Activated naive CD8-positive, alpha-beta T cell (primary cell): ENCODE measurements around the gene KIAA1671.
"Not testable (repeated sequence)": the region's sequence is repeated elsewhere in the genome, so short reads cannot be mapped to it uniquely, and the experiment has no call there.

Experiments used
- H3K27ac Mint-ChIP-seq: one replicate; pipeline ENCODE4 v1.8.0; 2021; ENCODE audit warnings: mixed read lengths
- H3K27me3 Mint-ChIP-seq: one replicate; pipeline ENCODE4 v1.8.0; 2021; ENCODE audit warnings: mixed read lengths
- H3K36me3 Mint-ChIP-seq: one replicate; pipeline ENCODE4 v1.8.0; 2021; ENCODE audit warnings: mixed read lengths
- H3K4me1 Mint-ChIP-seq: one replicate; pipeline ENCODE4 v1.8.0; 2021; ENCODE audit warnings: low read depth, mixed read lengths
- H3K4me3 Mint-ChIP-seq: one replicate; pipeline ENCODE4 v1.8.0; 2021; ENCODE audit warnings: mild to moderate bottlenecking, mixed read lengths
- H3K9me3 Mint-ChIP-seq: one replicate; pipeline ENCODE4 v1.8.0; 2021; ENCODE audit warnings: low read depth, mixed read lengths

The KIAA1671 gene

DNA sequence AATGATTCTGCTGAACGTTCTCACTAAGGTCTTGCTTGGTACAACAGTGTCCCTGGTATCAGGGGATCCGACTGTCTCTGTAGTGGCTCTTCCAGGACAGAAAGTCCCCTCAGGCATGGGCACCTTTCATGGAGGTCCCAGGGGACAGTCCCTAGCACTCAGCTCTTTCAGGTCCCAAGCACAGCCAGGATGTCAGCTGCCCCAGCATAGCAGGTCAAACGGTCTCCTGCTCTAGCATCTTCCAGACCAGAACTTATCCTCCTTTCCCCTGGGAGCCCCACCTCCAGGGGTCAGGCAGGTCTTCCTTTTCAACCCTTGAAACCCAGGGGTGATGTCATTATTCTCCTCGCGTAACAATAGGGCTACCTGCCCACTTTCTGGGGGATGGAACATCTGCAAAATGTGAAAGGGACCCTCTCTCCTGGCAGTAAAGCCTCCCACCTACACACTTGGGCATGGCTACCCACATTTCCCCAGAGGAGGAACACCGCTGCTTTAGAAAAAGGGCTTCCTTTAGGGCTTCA, 222.4 kb downstream of the KIAA1671 start:
- no peaks in the 10 kb centered on the region for H3K27me3 Mint-ChIP-seq
- no peak overlapping the region for H3K27ac Mint-ChIP-seq
- H3K4me1 Mint-ChIP-seq = no peaks in the 10 kb centered on the region
- H3K9me3 Mint-ChIP-seq = peaks cover 5% of the 10 kb centered on the region
- peaks cover 9% of the 10 kb centered on the region for H3K36me3 Mint-ChIP-seq
- no peak overlapping the region for H3K4me3 Mint-ChIP-seq

DNA sequence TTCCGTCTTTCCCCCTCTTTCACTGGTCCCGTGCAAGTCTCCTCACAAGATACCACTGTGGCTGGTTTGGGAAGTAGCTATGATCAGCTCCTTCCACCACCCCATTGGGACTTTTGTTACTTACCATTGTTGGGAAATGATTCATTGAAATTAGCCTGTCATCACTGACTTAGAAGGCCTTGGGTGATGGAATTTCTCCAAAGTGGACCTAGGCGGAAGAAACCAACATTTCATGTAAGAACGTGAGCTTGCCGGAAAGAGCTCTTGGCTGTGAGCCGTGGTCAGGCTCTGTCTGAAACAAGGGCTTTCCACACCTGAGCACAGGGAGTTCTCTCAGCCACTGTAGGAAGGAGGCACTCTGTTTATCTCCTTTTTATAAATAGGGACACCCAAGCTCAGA, 223.7 kb downstream of the KIAA1671 start:
- Mint-ChIP-seq H3K9me3 (peaks cover 6% of the 10 kb centered on the region), H3K4me3 (no peak overlapping the region), H3K27ac (no peak overlapping the region), H3K27me3 (no peaks in the 10 kb centered on the region), H3K4me1 (no peaks in the 10 kb centered on the region), H3K36me3 (peaks cover 10% of the 10 kb centered on the region)

GRCh38 chr22:25176799-25177198, 224.3 kb downstream of the KIAA1671 start:
- peaks cover 6% of the 10 kb centered on the region for H3K9me3 Mint-ChIP-seq
- no peak overlapping the region for H3K4me3 Mint-ChIP-seq
- H3K4me1 Mint-ChIP-seq = no peaks in the 10 kb centered on the region
- no peak overlapping the region for H3K27ac Mint-ChIP-seq
- H3K36me3 Mint-ChIP-seq = peaks cover 10% of the 10 kb centered on the region
- no peaks in the 10 kb centered on the region for H3K27me3 Mint-ChIP-seq

DNA sequence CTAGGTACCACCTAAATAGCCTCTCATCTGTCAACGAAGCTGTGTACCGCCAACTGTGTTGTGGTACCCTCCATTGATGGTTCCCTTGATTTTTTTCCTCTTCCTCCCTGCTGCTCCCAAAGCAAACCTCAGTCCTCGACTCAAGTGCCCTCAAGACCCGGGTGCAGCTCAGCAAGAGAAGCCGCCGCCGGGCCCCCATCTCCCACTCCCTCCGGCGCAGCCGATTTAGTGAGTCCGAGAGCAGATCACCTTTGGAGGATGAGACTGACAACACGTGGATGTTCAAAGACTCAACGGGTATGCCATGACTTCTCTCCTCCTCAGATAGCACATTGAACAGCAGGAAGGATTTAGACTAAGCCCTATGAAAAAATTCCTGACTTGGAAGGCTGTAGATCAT, 224.7 kb downstream of the KIAA1671 start:
- H3K4me1 Mint-ChIP-seq = no peaks in the 10 kb centered on the region
- H3K4me3 Mint-ChIP-seq = no peak overlapping the region
- H3K36me3 Mint-ChIP-seq = peaks cover 11% of the 10 kb centered on the region
- H3K27me3 Mint-ChIP-seq = no peaks in the 10 kb centered on the region
- peaks cover 6% of the 10 kb centered on the region for H3K9me3 Mint-ChIP-seq
- no peak overlapping the region for H3K27ac Mint-ChIP-seq

GRCh38 chr22:25177895-25178294, 225.4 kb downstream of the KIAA1671 start:
- H3K4me3 Mint-ChIP-seq = no peak overlapping the region
- H3K27me3 Mint-ChIP-seq = no peaks in the 10 kb centered on the region
- peaks cover 6% of the 10 kb centered on the region for H3K9me3 Mint-ChIP-seq
- no peaks in the 10 kb centered on the region for H3K4me1 Mint-ChIP-seq
- peaks cover 13% of the 10 kb centered on the region for H3K36me3 Mint-ChIP-seq
- H3K27ac Mint-ChIP-seq = no peak overlapping the region

DNA sequence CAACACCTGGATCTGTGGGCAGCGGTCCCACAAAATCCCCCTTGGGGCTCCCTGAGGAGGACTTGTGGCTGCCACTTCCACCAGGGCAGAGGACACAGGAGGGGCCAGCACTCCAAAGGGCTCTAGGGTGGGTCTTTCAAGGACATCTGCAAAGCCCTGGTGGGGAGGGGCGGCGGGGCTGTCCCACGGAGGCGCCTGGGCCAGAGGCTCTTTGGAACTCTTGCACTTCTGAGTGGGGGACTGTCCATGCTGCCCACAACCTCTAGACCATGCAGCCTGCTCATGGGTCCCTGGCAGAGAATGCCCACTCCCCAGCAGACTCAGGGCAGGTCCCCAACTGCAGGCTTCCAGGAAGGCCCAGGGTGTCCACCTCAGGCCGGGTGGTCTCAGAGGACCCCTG, 225.8 kb downstream of the KIAA1671 start:
- not testable (repeated sequence) for H3K27me3 Mint-ChIP-seq, H3K9me3 Mint-ChIP-seq, H3K4me3 Mint-ChIP-seq, H3K4me1 Mint-ChIP-seq, H3K27ac Mint-ChIP-seq
- H3K36me3 Mint-ChIP-seq = peaks cover 13% of the 10 kb centered on the region

DNA sequence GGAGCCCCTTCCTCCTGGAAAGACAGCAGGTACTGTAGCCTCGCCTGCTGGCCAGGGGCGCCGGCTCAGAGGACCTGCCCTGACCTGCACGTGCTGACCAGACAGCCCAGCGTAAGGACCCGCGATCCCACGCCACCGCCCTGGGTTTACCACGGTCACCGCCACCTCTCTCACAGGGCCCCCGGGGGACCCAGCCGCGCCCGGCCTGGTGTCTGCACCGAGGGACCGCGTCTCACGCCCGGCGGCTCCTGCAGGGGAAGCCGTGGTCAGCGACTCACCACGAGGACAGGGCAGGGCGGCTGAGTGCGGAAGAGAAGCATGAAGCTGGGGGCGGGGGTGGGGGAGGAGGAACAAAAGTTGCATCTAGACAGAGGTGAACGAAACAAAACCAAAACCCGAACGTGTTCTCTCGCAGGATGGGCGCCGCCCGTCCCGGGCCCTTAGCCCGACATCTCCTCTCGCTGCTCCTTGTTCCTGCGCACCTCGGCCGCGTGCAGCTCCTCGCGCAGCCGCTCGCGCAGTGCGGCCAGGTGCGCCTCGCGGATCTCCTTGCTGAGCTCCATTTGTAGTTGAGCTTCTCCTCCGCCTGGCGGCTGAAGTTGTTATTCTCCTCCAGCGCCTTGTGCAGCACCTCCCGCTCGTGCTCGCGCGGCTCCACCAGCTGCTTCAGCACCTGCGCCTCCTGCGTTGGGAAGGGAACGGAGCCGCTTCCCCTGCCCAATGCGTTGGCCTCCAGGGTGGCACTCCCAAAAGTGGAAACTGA, 226.5 kb downstream of the KIAA1671 start:
- peaks cover 13% of the 10 kb centered on the region for H3K36me3 Mint-ChIP-seq
- H3K4me1 Mint-ChIP-seq, H3K27ac Mint-ChIP-seq, H3K27me3 Mint-ChIP-seq, H3K9me3 Mint-ChIP-seq, H3K4me3 Mint-ChIP-seq: not testable (repeated sequence)

DNA sequence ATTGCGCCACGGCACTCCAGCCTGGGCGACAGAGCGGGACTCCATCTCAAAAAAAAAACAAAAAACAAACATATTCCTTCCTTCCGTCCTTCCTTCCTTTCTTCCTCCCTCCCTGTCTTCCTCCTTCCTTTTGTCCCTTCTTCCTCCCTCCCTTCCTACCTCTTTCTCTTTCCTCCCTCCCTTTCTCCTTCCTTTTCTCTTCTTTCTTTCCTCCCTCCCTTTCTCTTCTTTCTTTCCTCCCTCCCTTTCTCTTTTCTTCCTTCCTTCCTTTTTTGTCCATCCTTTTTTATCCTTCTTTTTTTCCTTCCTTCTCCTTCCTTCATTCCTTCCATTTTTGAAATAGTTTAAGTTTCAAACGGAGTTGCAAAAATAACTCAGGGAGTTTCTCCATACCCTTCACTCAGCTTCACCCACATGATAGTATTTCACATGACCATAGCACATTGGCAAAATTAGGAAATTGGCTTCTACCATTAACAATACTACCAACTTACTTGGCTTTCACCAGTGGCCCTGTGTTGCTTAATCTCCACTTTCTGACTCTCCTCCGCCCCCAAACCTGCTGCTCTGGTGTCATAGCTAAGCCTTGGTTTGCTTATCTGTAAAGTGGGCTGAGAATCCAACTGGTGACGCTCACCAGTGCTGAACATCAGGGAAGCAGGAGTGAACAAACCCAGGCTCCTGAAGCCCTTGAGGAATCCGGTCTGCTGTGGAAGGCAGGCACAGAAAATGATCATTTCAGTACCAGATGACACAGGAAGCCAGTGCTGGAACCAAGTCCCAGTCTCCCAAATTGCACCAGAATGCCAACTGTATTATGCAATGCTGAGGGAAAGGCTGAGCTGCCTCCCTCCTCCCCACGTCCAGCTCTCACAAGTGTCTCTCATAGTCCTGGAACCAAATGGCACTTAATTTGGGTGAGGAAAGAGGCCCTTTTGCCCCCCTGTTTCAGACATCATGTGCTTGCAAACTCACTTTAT, 229.9 kb downstream of the KIAA1671 start:
- Mint-ChIP-seq H3K9me3 (peaks cover 6% of the 10 kb centered on the region), H3K36me3 (peaks cover 14% of the 10 kb centered on the region), H3K4me3 (no peak overlapping the region), H3K27me3 (no peaks in the 10 kb centered on the region), H3K4me1 (no peaks in the 10 kb centered on the region), H3K27ac (no peak overlapping the region)

DNA sequence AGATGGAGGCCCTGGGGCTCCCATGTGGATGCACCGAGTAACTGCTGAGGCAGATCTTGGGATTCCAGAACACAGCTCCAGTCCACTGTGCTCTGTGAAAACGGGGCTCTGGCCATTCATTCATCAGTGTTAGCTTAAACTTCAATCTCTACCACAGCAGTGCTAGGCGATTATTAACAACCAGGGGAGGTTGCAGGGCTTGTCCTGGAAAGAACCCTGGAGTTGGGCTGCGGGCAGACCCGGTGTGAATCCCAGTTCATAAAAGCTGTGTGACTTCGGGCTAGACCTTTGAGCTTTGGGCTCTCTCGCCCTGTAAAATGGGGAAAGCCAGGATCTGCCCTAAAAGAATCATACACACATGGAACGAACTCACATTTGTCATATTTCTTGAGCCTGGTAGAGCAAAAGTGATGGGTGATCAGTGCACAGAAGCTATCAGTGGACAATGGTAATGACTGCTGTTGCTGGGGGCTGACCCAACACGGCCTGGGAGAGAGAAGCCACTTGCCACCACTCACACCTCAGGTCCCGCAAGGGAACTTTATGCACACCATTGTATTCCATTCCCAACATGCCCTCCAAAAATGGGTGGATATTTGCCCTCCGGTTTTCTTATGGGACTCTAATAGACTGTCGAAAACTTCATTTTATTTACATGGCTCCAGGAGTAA, 231.6 kb downstream of the KIAA1671 start:
- H3K27me3 Mint-ChIP-seq = no peaks in the 10 kb centered on the region

GRCh38 chr22:25186140-25186539, 233.6 kb downstream of the KIAA1671 start:
- no peak overlapping the region for H3K27ac Mint-ChIP-seq
- no peaks in the 10 kb centered on the region for H3K9me3 Mint-ChIP-seq
- H3K4me3 Mint-ChIP-seq = no peak overlapping the region
- H3K27me3 Mint-ChIP-seq = no peaks in the 10 kb centered on the region
- peaks cover 6% of the 10 kb centered on the region for H3K36me3 Mint-ChIP-seq
- H3K4me1 Mint-ChIP-seq = no peaks in the 10 kb centered on the region

More for the DNA sequence above, 231.6 kb downstream of the KIAA1671 start:
- Mint-ChIP-seq H3K4me3 (no peak overlapping the region), H3K9me3 (peaks cover 6% of the 10 kb centered on the region), H3K27ac (no peak overlapping the region), H3K4me1 (no peaks in the 10 kb centered on the region), H3K36me3 (peaks cover 14% of the 10 kb centered on the region)

DNA sequence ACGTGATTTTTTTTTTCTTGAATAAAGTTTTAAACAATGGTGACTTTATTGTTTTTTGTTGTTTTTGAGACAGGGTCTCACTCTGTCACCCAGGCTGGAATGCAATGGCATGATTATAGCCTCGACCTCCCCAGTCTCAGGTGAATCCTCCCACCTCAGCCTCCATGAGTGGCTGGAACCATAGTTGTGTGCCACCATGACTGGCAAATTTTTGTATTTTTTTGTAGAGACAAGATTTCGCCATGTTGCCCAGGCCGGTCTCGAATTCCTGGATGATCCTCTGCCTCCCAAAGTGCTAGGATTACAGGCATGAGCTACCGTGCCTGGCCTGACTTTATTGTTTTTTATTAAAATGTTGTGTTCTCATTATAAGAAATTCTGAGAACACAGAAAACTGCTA, 235.0 kb downstream of the KIAA1671 start:
- H3K9me3 Mint-ChIP-seq = no peaks in the 10 kb centered on the region
- no peak overlapping the region for H3K27ac Mint-ChIP-seq
- H3K27me3 Mint-ChIP-seq = no peaks in the 10 kb centered on the region
- no peaks in the 10 kb centered on the region for H3K4me1 Mint-ChIP-seq
- peaks cover 5% of the 10 kb centered on the region for H3K36me3 Mint-ChIP-seq
- no peak overlapping the region for H3K4me3 Mint-ChIP-seq

DNA sequence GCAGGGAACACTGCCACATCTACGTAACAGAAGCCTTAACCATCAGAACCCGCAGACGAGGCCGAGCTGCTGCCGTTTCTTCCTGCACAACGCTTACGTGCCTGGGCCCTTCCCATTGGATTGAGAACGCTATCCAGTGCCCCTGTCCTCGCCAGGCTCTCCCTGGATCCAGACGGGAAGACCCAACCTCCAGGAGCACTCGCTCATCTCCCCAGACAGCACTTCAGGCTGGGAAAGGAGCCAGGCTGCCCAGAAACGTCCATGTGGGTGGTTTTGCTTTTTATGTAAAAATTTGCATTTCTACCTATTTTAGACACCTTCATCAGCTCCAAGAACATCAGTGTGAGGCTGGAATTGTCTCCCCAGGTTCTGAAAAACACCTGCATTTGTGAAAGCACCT, 239.9 kb downstream of the KIAA1671 start:
- no peaks in the 10 kb centered on the region for H3K9me3 Mint-ChIP-seq
- H3K36me3 Mint-ChIP-seq = peaks cover 2% of the 10 kb centered on the region
- no peak overlapping the region for H3K27ac Mint-ChIP-seq
- no peak overlapping the region for H3K4me3 Mint-ChIP-seq
- no peaks in the 10 kb centered on the region for H3K27me3 Mint-ChIP-seq
- H3K4me1 Mint-ChIP-seq = no peaks in the 10 kb centered on the region

DNA sequence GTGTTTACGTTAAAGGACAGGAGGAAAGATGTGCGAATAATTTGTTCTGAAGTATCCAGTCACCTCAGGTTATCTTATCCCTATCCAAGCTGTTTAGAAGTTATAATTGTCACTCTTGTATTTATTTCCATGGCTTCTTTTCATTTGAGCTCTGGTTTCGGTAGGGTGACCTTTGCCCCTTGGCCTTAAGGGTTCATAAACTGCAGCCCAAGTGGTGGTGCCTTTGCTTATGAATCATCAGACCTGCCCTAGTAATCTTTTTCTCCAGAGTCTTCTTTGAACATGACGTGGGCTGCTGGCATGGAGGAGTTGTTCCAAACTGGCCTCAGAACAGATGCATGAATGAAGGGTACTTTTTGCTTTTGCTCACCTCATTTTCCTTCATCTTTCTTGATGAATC, 240.6 kb downstream of the KIAA1671 start:
- no peaks in the 10 kb centered on the region for H3K9me3 Mint-ChIP-seq
- no peak overlapping the region for H3K4me3 Mint-ChIP-seq
- no peaks in the 10 kb centered on the region for H3K4me1 Mint-ChIP-seq
- no peaks in the 10 kb centered on the region for H3K27me3 Mint-ChIP-seq
- H3K36me3 Mint-ChIP-seq = peaks cover 2% of the 10 kb centered on the region
- no peak overlapping the region for H3K27ac Mint-ChIP-seq

- no peaks in the 10 kb centered on the region for H3K27me3 Mint-ChIP-seq
- no peak overlapping the region for H3K4me3 Mint-ChIP-seq
- H3K27ac Mint-ChIP-seq = no peak overlapping the region
- H3K9me3 Mint-ChIP-seq = no peaks in the 10 kb centered on the region
- peaks cover 2% of the 10 kb centered on the region for H3K36me3 Mint-ChIP-seq
- no peaks in the 10 kb centered on the region for H3K4me1 Mint-ChIP-seq
Observed at GRCh38 chr22:25193548-25193947, 241.0 kb downstream of the KIAA1671 start.

- H3K27me3 Mint-ChIP-seq = no peaks in the 10 kb centered on the region
- no peak overlapping the region for H3K27ac Mint-ChIP-seq
- H3K9me3 Mint-ChIP-seq = no peaks in the 10 kb centered on the region
- no peaks in the 10 kb centered on the region for H3K4me1 Mint-ChIP-seq
- H3K36me3 Mint-ChIP-seq = peaks cover 2% of the 10 kb centered on the region
- no peak overlapping the region for H3K4me3 Mint-ChIP-seq
Observed at GRCh38 chr22:25196326-25196725, 243.8 kb downstream of the KIAA1671 start.
